ENCODE measurements around the gene TIE1. TPM values are rescaled to one million over a fixed set of nuclear protein-coding genes. Genes with fewer than 3 reads are reported as not detected.

TIE1 gene
- total and polyA plus RNA-seq, 12 donors, result 5.0 to 49.8 (median 27.0) TPM

DNA sequence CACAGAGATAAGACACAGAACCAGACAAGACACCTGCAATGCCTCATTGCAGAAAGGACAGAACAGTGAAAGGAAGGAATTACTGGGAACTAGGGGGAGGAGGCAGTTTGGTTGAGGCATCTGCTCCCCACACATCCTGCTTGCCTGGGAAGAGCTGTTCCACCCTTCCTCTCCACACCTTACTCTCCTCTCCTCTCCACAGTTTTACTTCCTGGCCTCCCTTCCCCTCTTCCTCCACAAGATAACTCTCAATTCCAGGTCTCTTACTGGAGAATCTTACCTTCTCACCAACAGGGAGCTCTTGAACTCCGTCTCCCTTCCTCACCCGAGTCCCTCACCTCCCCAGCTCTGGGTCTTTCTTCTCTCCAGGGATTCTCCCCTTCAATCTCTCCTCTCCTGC is 64.9 kb downstream of the TIE1 start:
- Histone ChIP-seq H3K4me3 (no peak overlapping the region), H3K36me3 (replicated peaks in 1 of 2) (peaks cover 0 to 43% of the 10 kb centered on the region in 2 donors), H3K27me3 (no peaks in the 10 kb centered on the region), H3K9me3 (replicated peaks in 1 of 3) (no peaks in the 10 kb centered on the region), H3K27ac (no peak overlapping the region), H3K4me1 (replicated peaks in 1 of 2) (peaks cover 15 to 22% of the 10 kb centered on the region in 2 donors)
- 88 to 93% (median 88%) methylated on average over 2 of the region's 2 CpGs for WGBS, 4 donors
- DNase-seq, result no peak
- intact Hi-C loops (cut with DNase I), result no loop called here
- TF ChIP-seq, protein P1, sequence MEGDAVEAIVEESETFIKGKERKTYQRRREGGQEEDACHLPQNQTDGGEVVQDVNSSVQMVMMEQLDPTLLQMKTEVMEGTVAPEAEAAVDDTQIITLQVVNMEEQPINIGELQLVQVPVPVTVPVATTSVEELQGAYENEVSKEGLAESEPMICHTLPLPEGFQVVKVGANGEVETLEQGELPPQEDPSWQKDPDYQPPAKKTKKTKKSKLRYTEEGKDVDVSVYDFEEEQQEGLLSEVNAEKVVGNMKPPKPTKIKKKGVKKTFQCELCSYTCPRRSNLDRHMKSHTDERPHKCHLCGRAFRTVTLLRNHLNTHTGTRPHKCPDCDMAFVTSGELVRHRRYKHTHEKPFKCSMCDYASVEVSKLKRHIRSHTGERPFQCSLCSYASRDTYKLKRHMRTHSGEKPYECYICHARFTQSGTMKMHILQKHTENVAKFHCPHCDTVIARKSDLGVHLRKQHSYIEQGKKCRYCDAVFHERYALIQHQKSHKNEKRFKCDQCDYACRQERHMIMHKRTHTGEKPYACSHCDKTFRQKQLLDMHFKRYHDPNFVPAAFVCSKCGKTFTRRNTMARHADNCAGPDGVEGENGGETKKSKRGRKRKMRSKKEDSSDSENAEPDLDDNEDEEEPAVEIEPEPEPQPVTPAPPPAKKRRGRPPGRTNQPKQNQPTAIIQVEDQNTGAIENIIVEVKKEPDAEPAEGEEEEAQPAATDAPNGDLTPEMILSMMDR (IDR thresholded peaks at IDR 0.05), result no peak
- TF ChIP-seq POLR2A (IDR thresholded peaks at IDR 0.05), result no peak

GRCh38 chr1:43366179-43366578 is 65.4 kb downstream of the TIE1 start:
- Histone ChIP-seq H3K27me3 (no peaks in the 10 kb centered on the region), H3K27ac (peak overlapping the region in 3 of 5 donors; percentile 38 to 93 (median 91)), H3K9me3 (replicated peaks in 1 of 3) (no peaks in the 10 kb centered on the region), H3K4me3 (no peak overlapping the region), H3K36me3 (replicated peaks in 1 of 2) (peaks cover 0 to 43% of the 10 kb centered on the region in 2 donors), H3K4me1 (replicated peaks in 1 of 2) (peaks cover 15 to 22% of the 10 kb centered on the region in 2 donors)
- DNase-seq, result peak in 1 of 7 donors; percentile 51
- intact Hi-C loops (cut with DNase I), result no loop called here
- 74 to 86% (median 78%) methylated on average over 4 to 11 of the region's 11 CpGs for WGBS, 4 donors
- TF ChIP-seq POLR2A (IDR thresholded peaks at IDR 0.05), result no peak
- TF ChIP-seq, protein P1 (IDR thresholded peaks at IDR 0.05), result no peak

GRCh38 chr1:43366601-43367025 is 65.8 kb downstream of the TIE1 start:
- Histone ChIP-seq H3K27ac (peak overlapping the region in 3 of 5 donors; percentile 38 to 93 (median 91)), H3K9me3 (replicated peaks in 1 of 3) (no peaks in the 10 kb centered on the region), H3K27me3 (no peaks in the 10 kb centered on the region), H3K4me3 (peak overlapping the region; percentile 45 to 94 (median 54)), H3K4me1 (replicated peaks in 1 of 2) (peaks cover 15 to 22% of the 10 kb centered on the region in 2 donors), H3K36me3 (replicated peaks in 1 of 2) (peaks cover 0 to 38% of the 10 kb centered on the region in 2 donors)
- TF ChIP-seq, protein P1 (IDR thresholded peaks at IDR 0.05), result no peak
- no peak for TF ChIP-seq POLR2A (IDR thresholded peaks at IDR 0.05)
- intact Hi-C loops (cut with DNase I), result no loop called here
- peak in 1 of 7 donors; percentile 53 for DNase-seq
- 10 to 64% (median 25%) methylated on average over 2 to 5 of the region's 5 CpGs for WGBS, 4 donors

DNA sequence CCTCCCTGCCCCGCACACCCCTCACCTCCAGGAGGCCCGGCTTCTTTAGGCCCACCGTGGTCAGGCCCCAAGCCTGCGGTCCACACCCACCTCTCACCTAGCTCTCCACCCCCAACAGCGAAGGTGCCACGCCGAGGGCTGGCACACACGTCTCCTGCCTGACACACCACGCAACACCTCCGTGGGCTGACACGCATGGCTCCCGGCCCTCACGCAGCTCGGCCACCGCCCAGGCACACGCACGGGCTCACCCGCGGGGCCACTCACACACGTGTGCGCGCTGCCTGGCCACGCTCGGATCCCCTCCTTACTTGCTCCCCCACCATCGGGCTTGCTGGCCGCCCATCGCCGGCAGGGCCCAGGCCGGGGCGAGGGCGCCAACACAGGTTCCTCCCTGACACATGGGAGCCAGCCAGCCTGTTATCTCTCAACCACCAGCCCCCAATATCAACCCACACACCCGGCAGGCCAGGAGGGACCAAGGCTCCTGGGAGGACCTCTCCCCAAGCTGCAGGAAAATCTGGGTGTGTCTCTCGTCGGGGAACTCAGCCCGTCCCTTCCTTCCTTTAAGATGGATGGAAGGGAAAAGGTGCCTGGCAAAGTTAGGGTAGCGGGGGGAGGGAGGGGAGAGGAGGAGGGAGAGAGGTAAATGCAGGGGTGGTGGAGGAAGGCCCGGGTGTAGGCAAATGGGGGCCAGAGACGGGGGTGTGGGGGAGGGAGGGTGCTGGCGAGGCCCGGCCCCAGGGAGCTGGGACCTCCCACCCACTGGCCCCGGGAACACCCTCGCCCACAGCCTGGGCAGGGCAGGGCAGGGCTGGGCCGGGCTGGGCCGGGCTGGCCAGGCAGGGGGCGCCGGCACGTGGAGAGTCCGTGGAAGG is 66.5 kb downstream of the TIE1 start:
- WGBS, 4 donors, result 1 to 11% (median 3%) methylated on average over 13 to 48 of the region's 48 CpGs
- Histone ChIP-seq H3K36me3 (replicated peaks in 1 of 2) (peaks cover 0 to 32% of the 10 kb centered on the region in 2 donors), H3K4me1 (replicated peaks in 1 of 2) (peaks cover 15 to 22% of the 10 kb centered on the region in 2 donors), H3K4me3 (peak overlapping the region; percentile 45 to 94 (median 54)), H3K27me3 (no peaks in the 10 kb centered on the region), H3K27ac (peak overlapping the region in 4 of 5 donors; percentile 65 to 93 (median 80)), H3K9me3 (replicated peaks in 1 of 3) (no peaks in the 10 kb centered on the region)
- TF ChIP-seq, protein P1 (IDR thresholded peaks at IDR 0.05), result peak in 1 of 6 experiments; percentile 10
- TF ChIP-seq POLR2A (IDR thresholded peaks at IDR 0.05), result no peak
- DNase-seq, result peak in 5 of 7 donors; percentile 31 to 57 (median 36)
- intact Hi-C loops (cut with DNase I), result no loop called here
